CD4-positive, CD25-positive, alpha-beta regulatory T cell (primary cell): ENCODE results near the gene KRT39. TPM values are rescaled to one million over a fixed set of nuclear protein-coding genes. Genes with fewer than 3 reads are reported as not detected.
A peak's percentile ranks its signal among the peaks of the same experiment; 100 is the strongest.

ENCODE experiments used
- ATAC-seq, 2 donors: fragments of 150-1000 bp; cut with Tn5 transposase; one replicate each; pipeline ENCODE4 v1.10.0; 2021; ENCODE audit warnings: low read depth in 2 of 2, moderate number of reproducible peaks in 2 of 2, moderate library complexity in 1 of 2
- DNase-seq, 3 donors: peaks; one replicate each; pipeline versions ENCODE4 v3.0.0 to v3.0.0-alpha.2; 2012 to 2022; ENCODE audit warnings: mixed read lengths in 1 of 3
- H3K27ac ChIP-seq: one replicate; pipeline ENCODE4 v1.7.0; 2013; ENCODE audit warnings: mild to moderate bottlenecking, low read length; ENCODE audit not compliant: insufficient read depth, poor library complexity, severe bottlenecking
- H3K27me3 ChIP-seq: one replicate; pipeline ENCODE4 v1.7.0; 2013; ENCODE audit warnings: low read length; ENCODE audit not compliant: control insufficient read depth, insufficient read depth
- H3K36me3 ChIP-seq: one replicate; pipeline ENCODE4 v1.7.0; 2013; ENCODE audit warnings: mild to moderate bottlenecking, low read length, moderate library complexity; ENCODE audit not compliant: control insufficient read depth, insufficient read depth
- H3K4me1 ChIP-seq: 2 replicates; pipeline ENCODE4 v1.7.0; 2013; ENCODE audit warnings: mild to moderate bottlenecking, low read length; ENCODE audit not compliant: insufficient read depth, control insufficient read depth, poor library complexity, severe bottlenecking
- H3K4me3 ChIP-seq: one replicate; pipeline ENCODE4 v1.7.0; 2013; ENCODE audit warnings: low read depth, mild to moderate bottlenecking, low read length, moderate library complexity
- H3K9me3 ChIP-seq, 2 experiments: 1 replicate in 1 of 2; 2 replicates in 1 of 2; pipeline ENCODE4 v1.7.0; 2013; ENCODE audit warnings: low read length in 2 of 2, mild to moderate bottlenecking in 1 of 2, moderate library complexity in 1 of 2; ENCODE audit not compliant: control insufficient read depth in 2 of 2
- H3K27ac Mint-ChIP-seq, 3 donors: one replicate each; pipeline ENCODE4 v1.8.0; 2020 to 2022; ENCODE audit warnings: mild to moderate bottlenecking in 3 of 3, mixed read lengths in 3 of 3, moderate library complexity in 2 of 3
- H3K27me3 Mint-ChIP-seq: one replicate; pipeline ENCODE4 v1.8.0; 2022; ENCODE audit warnings: mild to moderate bottlenecking, mixed read lengths
- H3K36me3 Mint-ChIP-seq: one replicate; pipeline ENCODE4 v1.8.0; 2020; ENCODE audit warnings: mixed read lengths
- H3K4me1 Mint-ChIP-seq, 4 donors: one replicate each; pipeline ENCODE4 v1.8.0; 2020 to 2022; ENCODE audit warnings: mixed read lengths in 4 of 4, mild to moderate bottlenecking in 1 of 4
- H3K4me3 Mint-ChIP-seq, 4 donors: one replicate each; pipeline ENCODE4 v1.8.0; 2020 to 2022; ENCODE audit warnings: mild to moderate bottlenecking in 4 of 4, mixed read lengths in 4 of 4, moderate library complexity in 3 of 4
- H3K9me3 Mint-ChIP-seq, 7 donors: one replicate each; pipeline ENCODE4 v1.8.0; 2020 to 2022; ENCODE audit warnings: mixed read lengths in 7 of 7, mild to moderate bottlenecking in 3 of 7, moderate library complexity in 2 of 7
- polyA plus RNA-seq, 4 donors: library from polyadenylated mRNA; unstranded; fragments of 300-500 nt; fragmentation: Illumina TruSeq; gene quantifications; one replicate each; pipeline ENCODE4 v1.2.3, GENCODE V29; 2021
- total RNA-seq: library from RNA; stranded (reverse); gene quantifications from one replicate; pipeline ENCODE4 v1.2.3, GENCODE V29; 2022

The KRT39 gene
- total and polyA plus RNA-seq, 5 donors from 2014 or later, result not detected

DNA sequence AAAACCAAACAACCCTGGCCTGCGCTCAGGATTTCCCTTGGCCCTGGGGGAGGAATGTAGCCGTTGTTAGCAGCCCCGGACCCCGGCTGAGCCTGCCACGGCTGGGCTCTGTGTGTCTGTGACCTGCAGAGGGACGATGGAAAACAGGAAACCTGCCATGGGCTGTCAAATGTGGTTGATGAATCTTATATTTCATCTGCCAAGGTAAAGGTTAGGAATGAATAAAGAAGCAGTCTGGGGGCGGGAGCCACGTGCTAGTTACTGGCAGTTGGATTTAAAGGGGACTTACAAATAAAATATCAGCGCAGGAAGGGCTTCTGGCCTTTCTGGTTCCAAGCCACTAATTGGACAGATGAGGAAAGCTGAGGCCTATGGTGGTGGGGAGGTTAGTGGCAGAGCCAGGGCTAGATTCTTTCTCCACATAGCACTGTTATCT lies 29.3 kb downstream of the KRT39 start, which contains the start of gene KRT23:
Gene KRT23, minus strand, starts transcription at position 263 of the 436 bp plus-strand sequence. CDS start 1,043 bp downstream, outside the sequence.
- no peak within 1 kb of the TSS for H3K4me3 ChIP-seq
- H3K4me1 ChIP-seq, result no peaks in the 10 kb centered on the region
- Mint-ChIP-seq H3K27ac (no peak within 1 kb of the TSS), H3K4me3 (peak within 1 kb of the TSS in 1 of 4 donors; percentile 4), H3K9me3 (peaks cover 0 to 3% (median 0%) of the 10 kb centered on the region in 7 donors), H3K27me3 (peaks cover 29% of the 10 kb centered on the region), H3K4me1 (peaks cover 0 to 4% (median 0%) of the 10 kb centered on the region in 4 donors), H3K36me3 (no peaks in the 10 kb centered on the region)
- DNase-seq (no peak), ATAC-seq (no peak)
- peaks cover 11% of the 10 kb centered on the region for H3K27me3 ChIP-seq
- no peaks in the 10 kb centered on the region for H3K9me3 ChIP-seq
- H3K27ac ChIP-seq, result no peak within 1 kb of the TSS
- no peaks in the 10 kb centered on the region for H3K36me3 ChIP-seq

DNA sequence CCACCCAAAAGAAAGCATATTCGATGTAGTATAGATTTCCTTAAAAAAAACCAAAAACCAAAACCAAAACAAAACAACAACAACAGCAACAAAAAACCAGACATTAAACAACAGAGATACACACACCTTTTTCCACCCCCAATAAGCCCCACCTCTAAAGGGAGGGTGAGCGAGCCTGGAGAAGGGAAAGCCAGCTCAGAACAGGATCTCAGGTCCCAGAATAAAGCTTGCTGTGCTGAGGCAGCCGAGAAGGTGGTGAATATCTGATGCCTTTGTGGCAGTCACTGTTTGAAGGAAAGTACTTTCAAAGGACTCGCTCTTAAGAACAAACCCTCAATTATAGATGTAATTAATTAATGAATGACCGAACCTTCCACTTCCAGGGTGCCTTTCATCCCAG lies 29.8 kb downstream of the KRT39 start:
- peak overlapping the region in 1 of 4 donors; percentile 4 for H3K4me3 Mint-ChIP-seq

DNA sequence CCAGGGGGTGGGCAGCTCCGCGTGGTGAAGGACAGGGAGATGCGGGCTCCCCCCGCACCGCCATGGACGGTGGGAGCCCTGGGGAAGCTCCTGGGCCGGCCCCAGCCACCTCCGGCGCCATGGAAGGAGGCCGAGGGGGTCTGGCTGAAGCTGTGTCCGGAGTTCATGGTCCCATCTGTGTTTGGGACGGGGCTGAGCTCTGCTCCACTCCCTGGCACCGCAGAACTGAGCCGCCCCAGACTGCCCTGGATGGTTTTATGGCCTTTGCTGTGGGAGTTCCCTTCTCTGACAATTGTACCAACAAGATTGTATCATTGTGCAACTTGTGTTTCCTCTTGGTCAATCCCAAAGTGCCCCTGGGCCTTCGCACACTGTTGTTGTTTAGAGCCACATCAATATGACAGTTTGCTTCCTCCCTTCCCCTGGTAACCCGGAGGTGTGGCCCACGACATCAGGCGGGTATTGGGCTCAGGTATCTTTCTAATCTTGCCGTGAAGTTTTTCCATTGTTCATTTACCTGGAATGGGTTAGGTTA lies 30.2 kb downstream of the KRT39 start:
- H3K9me3 Mint-ChIP-seq, result peaks cover 0 to 3% (median 0%) of the 10 kb centered on the region in 7 donors
- Histone ChIP-seq H3K9me3 (no peaks in the 10 kb centered on the region), H3K36me3 (no peaks in the 10 kb centered on the region), H3K4me3 (no peak overlapping the region), H3K27me3 (peaks cover 16% of the 10 kb centered on the region), H3K27ac (no peak overlapping the region), H3K4me1 (no peaks in the 10 kb centered on the region)
- H3K4me3 Mint-ChIP-seq, result no peak overlapping the region
- no peak overlapping the region for H3K27ac Mint-ChIP-seq
- DNase-seq, result no peak
- ATAC-seq, result no peak
- no peaks in the 10 kb centered on the region for H3K36me3 Mint-ChIP-seq
- H3K4me1 Mint-ChIP-seq, result peaks cover 0 to 4% (median 0%) of the 10 kb centered on the region in 4 donors
- peaks cover 30% of the 10 kb centered on the region for H3K27me3 Mint-ChIP-seq

More for the DNA sequence above, 29.8 kb downstream of the KRT39 start:
- DNase-seq, result no peak
- peaks cover 30% of the 10 kb centered on the region for H3K27me3 Mint-ChIP-seq
- H3K4me1 Mint-ChIP-seq, result peaks cover 0 to 4% (median 0%) of the 10 kb centered on the region in 4 donors
- H3K36me3 ChIP-seq, result no peaks in the 10 kb centered on the region
- H3K4me1 ChIP-seq, result no peaks in the 10 kb centered on the region
- no peak for ATAC-seq
- peaks cover 14% of the 10 kb centered on the region for H3K27me3 ChIP-seq
- H3K27ac Mint-ChIP-seq, result no peak overlapping the region
- H3K36me3 Mint-ChIP-seq, result no peaks in the 10 kb centered on the region
- H3K9me3 Mint-ChIP-seq, result peaks cover 0 to 3% (median 0%) of the 10 kb centered on the region in 7 donors
- H3K4me3 ChIP-seq, result no peak overlapping the region
- no peaks in the 10 kb centered on the region for H3K9me3 ChIP-seq
- H3K27ac ChIP-seq, result no peak overlapping the region

DNA sequence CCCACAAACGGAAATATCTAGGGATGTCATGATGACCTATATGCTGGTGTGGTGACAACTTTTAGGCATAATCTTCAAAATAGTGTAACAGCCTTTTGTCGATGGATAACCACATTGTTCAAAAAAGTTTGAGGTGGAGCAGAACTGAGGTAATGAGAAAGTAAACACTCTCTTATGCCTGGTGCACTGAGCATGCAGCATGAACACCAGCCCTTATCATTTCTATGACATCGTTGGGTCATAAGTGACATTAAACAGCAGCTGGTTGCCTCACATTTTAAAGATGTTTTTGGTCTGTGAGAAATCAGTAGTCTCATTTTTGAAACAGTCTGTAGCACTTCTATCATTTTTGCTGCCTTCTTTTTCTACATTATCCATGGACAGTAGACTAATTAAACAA lies 31.1 kb downstream of the KRT39 start:
- H3K36me3 Mint-ChIP-seq, result no peaks in the 10 kb centered on the region
- peaks cover 0 to 4% (median 0%) of the 10 kb centered on the region in 4 donors for H3K4me1 Mint-ChIP-seq
- DNase-seq, result no peak
- H3K27me3 Mint-ChIP-seq, result peaks cover 30% of the 10 kb centered on the region
- Histone ChIP-seq H3K4me3 (no peak overlapping the region), H3K27ac (no peak overlapping the region), H3K36me3 (no peaks in the 10 kb centered on the region), H3K9me3 (no peaks in the 10 kb centered on the region), H3K4me1 (no peaks in the 10 kb centered on the region), H3K27me3 (peaks cover 18% of the 10 kb centered on the region)
- H3K4me3 Mint-ChIP-seq, result no peak overlapping the region
- no peak for ATAC-seq
- H3K9me3 Mint-ChIP-seq, result peaks cover 0 to 3% (median 0%) of the 10 kb centered on the region in 7 donors
- H3K27ac Mint-ChIP-seq, result no peak overlapping the region

DNA sequence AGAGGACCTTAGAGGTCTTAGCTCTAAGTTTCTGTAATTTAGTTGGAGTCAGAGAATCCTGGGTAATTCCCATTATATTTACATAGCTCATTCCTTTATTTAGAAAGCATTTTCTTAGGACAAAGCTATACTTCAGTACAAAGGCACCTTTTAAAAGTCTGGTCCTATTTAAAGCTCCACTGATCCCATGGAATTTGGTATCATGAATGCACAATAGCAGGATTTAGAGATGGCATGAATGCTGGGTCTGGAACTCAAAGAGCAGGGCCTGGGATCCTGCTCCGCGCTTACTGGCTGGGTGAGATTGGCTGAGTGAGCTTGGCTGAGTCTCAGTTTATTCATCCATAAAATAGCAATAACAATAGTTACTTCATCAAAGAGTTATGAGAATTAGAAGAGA lies 34.1 kb downstream of the KRT39 start:
- H3K36me3 Mint-ChIP-seq, result no peaks in the 10 kb centered on the region
- ATAC-seq (no peak), DNase-seq (no peak)
- peaks cover 36% of the 10 kb centered on the region for H3K27me3 Mint-ChIP-seq
- Histone ChIP-seq H3K27me3 (peaks cover 21% of the 10 kb centered on the region), H3K4me1 (no peaks in the 10 kb centered on the region), H3K27ac (no peak overlapping the region), H3K4me3 (no peak overlapping the region), H3K9me3 (no peaks in the 10 kb centered on the region), H3K36me3 (no peaks in the 10 kb centered on the region)
- no peak overlapping the region for H3K4me3 Mint-ChIP-seq
- H3K4me1 Mint-ChIP-seq, result peaks cover 0 to 3% (median 0%) of the 10 kb centered on the region in 4 donors
- peaks cover 0 to 1% (median 0%) of the 10 kb centered on the region in 7 donors for H3K9me3 Mint-ChIP-seq
- no peak overlapping the region for H3K27ac Mint-ChIP-seq

DNA sequence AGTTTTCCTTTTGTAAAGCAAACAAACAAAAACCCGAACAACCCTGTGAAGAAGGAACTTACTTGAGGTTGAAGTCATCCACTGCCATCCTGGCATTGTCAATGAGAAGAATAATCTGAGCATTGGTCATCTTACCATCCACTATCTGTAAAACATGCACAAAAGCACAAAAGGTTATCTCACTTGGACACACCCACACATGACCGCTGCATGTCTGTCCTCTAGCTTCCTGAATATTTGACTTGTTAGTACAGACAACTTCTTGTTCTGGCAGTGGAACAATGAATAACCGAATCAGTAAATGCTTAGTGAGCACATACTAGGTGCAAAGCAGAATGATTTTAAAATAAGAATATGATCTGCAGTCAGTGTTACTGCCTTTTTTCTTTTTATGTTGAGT lies 35.4 kb downstream of the KRT39 start:
- H3K36me3 Mint-ChIP-seq, result no peaks in the 10 kb centered on the region
- no peaks in the 10 kb centered on the region for H3K4me1 ChIP-seq
- no peak overlapping the region for H3K27ac ChIP-seq
- no peak for DNase-seq
- peaks cover 0 to 1% (median 0%) of the 10 kb centered on the region in 7 donors for H3K9me3 Mint-ChIP-seq
- H3K4me1 Mint-ChIP-seq, result no peaks in the 10 kb centered on the region
- peaks cover 44% of the 10 kb centered on the region for H3K27me3 Mint-ChIP-seq
- ATAC-seq, result no peak
- peaks cover 23% of the 10 kb centered on the region for H3K27me3 ChIP-seq
- no peak overlapping the region for H3K4me3 Mint-ChIP-seq
- H3K4me3 ChIP-seq, result no peak overlapping the region
- H3K9me3 ChIP-seq, result no peaks in the 10 kb centered on the region
- H3K27ac Mint-ChIP-seq, result no peak overlapping the region
- no peaks in the 10 kb centered on the region for H3K36me3 ChIP-seq

DNA sequence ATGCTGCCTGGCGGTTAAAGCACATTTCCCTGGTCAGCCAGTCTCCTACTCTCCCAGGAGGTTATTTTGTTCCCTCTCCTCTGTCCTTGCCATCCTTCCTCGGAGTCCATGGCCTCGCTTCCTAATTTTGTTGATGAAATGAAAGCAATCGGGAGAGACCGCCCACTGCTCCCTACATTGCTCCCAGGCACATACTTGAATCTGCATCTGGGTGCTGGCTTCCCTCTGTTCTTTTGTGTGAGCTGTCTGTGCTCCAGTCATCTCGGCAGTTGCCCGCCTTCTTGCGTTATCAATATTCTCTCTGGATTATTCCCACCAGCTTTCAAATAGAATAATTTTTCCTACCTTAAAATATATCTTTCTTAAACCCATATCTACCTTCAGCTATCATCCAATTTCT lies 40.4 kb downstream of the KRT39 start:
- peaks cover 8% of the 10 kb centered on the region for H3K27me3 ChIP-seq
- H3K4me3 ChIP-seq, result no peak overlapping the region
- Mint-ChIP-seq H3K27me3 (peaks cover 38% of the 10 kb centered on the region), H3K36me3 (no peaks in the 10 kb centered on the region), H3K4me1 (peaks cover 0 to 6% (median under 1%) of the 10 kb centered on the region in 4 donors), H3K9me3 (no peaks in the 10 kb centered on the region), H3K27ac (no peak overlapping the region), H3K4me3 (no peak overlapping the region)
- no peak for DNase-seq
- no peaks in the 10 kb centered on the region for H3K36me3 ChIP-seq
- no peaks in the 10 kb centered on the region for H3K4me1 ChIP-seq
- no peaks in the 10 kb centered on the region for H3K9me3 ChIP-seq
- ATAC-seq, result no peak
- H3K27ac ChIP-seq, result no peak overlapping the region

DNA sequence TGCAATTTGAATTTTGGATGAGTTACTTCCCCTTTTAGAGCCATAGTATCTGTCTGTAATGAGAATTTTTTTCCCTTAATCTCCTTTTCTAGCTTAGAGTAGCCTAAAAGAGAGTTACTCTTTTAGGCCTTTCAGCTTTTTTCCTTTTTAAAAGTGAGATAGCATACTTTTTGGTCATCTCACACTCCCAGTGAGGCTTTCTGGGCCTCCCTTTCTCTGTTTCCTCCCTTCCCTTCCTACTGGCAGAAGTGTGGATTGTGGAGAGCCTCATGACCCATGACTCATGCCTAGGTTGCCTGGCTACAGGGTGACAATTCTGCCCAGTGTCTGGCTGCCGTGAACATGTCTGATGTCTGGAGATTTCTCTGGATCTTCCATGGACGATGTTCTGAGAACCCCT lies 44.5 kb downstream of the KRT39 start:
- H3K9me3 Mint-ChIP-seq, result no peaks in the 10 kb centered on the region
- ATAC-seq (no peak), DNase-seq (no peak)
- Histone ChIP-seq H3K4me3 (no peak overlapping the region), H3K9me3 (no peaks in the 10 kb centered on the region), H3K4me1 (no peaks in the 10 kb centered on the region), H3K36me3 (no peaks in the 10 kb centered on the region), H3K27ac (no peak overlapping the region), H3K27me3 (peaks cover 4% of the 10 kb centered on the region)
- H3K27ac Mint-ChIP-seq, result peak overlapping the region in 1 of 3 donors; percentile 9
- H3K36me3 Mint-ChIP-seq, result no peaks in the 10 kb centered on the region
- peaks cover 0 to 10% (median 2%) of the 10 kb centered on the region in 4 donors for H3K4me1 Mint-ChIP-seq
- H3K27me3 Mint-ChIP-seq, result peaks cover 39% of the 10 kb centered on the region
- H3K4me3 Mint-ChIP-seq, result no peak overlapping the region
